Stimulated activated CD4-positive, alpha-beta T cell treated with anti-CD3 and anti-CD28 coated beads, Interleukin-1b, Interleukin-23, amount 100 ng/mL, for 1 hour (primary cell): ENCODE results near the gene PLEKHN1.

Experiments used
- DNase-seq, 2 donors: peaks; one replicate each; pipeline ENCODE4 v3.0.0-alpha.2; 2020; ENCODE audit warnings: low read depth in 2 of 2

PLEKHN1 gene

DNA sequence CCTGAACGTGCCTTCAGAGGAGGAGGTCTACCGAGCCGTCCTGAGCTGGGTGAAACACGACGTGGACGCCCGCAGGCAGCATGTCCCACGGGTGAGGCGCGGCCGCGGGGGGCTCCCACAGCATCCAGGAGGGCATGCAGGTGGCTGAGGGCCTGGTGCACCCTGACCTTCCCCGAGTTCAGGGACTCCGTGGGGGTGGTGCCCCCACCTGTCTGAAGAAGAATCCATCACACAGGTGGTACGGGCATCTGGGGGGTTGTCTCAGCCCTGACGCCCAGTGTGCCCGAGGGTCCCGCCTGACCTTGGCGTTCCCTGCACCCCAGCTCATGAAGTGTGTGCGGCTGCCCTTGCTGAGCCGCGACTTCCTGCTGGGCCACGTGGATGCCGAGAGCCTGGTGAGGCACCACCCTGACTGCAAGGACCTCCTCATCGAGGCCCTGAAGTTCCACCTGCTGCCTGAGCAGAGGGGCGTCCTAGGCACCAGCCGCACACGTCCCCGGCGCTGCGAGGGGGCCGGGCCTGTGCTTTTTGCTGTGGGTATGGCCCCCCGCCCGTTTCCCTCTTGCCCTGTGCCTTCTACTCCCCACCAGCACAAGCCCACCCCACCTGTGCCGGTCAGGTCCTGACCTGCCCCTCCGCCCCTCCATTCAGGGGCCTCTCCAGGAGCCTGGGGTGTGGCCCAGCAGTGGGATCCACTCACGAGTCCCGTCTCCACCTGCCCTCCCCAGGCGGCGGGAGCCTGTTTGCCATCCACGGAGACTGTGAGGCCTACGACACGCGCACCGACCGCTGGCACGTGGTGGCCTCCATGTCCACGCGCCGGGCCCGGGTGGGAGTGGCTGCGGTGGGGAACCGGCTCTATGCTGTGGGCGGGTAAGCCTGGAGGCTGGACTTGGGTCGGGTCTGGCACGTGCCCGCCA lies 3.6 kb upstream of the PLEKHN1 start:
- no peak for DNase-seq

DNA sequence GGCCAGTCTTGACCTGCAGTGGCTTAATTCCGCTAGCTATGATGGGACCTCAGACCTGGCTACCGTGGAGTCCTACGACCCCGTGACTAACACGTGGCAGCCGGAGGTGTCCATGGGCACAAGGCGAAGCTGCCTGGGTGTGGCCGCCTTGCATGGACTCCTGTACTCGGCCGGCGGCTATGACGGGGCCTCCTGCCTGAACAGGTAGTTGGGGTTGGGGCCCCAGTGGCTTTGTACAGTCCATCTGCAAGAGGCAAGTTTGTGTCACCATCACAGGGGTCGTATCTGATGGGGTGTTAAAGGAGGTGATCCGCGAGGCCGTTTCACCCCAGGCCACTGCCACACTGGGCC lies 3.0 kb upstream of the PLEKHN1 start:
- DNase-seq = no peak

DNA sequence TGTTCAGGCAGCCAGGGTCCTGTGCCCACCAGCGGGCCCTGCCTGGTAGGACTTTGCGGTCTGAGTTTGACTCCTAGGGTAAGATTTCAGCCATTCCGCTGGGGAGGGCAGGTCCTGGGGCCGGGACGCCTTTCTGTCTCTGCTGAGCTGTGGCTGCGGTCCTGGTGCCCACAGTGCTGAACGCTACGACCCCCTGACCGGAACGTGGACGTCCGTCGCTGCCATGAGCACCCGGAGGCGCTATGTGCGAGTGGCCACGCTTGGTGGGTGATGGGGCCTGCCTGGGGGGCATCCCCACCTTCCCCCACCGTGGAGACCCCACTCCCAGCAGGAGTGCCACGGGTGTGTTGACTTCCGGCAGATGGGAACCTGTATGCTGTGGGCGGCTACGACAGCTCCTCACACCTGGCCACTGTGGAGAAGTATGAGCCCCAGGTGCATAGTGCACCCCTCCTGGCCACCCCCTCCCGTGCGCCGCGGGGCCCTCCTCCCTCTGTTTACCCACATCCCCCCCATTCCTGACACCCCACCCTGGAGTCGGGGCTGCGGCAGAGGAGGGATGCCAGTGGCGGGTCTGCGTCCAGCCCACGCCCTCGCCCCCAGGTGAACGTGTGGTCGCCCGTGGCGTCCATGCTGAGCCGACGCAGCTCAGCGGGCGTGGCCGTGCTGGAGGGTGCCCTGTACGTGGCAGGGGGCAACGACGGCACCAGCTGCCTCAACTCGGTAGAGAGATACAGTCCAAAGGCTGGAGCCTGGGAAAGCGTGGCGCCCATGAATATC lies 2.3 kb upstream of the PLEKHN1 start:
- DNase-seq = no peak

DNA sequence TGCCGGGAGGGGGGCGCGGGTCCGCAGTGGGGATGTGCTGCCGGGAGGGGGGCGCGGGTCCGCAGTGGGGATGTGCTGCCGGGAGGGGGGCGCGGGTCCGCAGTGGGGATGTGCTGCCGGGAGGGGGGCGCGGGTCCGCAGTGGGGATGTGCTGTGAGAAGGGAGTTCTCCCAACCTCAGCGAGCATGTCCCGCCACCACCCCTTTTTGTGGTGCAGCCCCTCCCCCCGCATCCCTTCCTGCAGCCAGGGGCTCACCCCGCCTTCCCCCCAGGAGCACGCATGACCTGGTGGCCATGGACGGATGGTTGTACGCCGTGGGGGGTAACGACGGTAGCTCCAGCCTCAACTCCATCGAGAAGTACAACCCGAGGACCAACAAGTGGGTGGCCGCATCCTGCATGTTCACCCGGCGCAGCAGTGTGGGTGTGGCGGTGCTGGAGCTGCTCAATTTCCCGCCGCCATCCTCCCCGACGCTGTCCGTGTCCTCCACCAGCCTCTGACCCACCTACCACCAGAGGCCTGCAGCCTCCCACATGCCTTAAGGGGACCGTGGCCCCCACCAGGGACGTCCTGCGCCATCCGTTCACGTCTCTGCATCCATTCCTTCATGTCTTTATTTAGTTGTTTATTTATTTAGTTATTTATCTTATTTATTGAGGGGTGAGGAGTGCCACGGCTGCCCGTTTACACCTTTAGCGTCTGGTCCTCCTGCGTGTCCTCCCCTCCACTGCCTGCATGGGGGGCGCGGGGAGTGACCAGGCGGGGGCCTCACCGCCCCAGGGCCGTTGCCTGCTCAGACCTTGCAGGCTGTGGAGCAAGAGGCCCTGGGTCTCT lies 1.4 kb upstream of the PLEKHN1 start:
- no peak for DNase-seq

DNA sequence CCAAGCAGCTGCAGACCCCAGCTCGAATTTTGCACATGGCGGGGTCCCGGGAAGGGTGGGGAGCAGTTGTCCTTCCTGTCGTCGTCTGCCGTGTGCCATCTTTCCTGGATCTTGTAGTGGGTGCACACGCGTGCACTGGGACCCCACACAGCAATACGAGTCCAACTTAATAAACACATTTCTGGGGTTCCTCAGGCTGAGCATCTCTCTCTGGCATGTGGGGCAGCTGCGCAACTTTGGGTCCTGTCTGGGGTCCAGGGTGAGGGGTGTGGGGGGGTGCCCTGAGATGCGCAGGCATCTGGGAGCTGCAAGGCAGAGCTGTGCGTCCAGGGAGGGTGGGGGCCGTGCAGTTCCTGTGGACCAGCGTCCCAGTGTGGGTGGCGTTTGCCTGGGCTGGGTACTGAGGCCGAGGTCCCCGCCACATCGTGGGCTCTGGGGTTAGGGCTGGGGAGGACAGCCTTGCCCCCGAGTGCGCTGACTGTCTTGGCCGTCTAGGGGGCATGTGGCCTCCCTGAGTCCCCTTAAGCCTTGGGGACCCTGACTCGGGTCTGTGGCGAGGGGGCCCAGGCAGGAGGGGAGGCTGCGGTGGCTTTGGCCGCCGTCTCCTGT lies 652 bp upstream of the PLEKHN1 start:
- no peak for DNase-seq

DNA sequence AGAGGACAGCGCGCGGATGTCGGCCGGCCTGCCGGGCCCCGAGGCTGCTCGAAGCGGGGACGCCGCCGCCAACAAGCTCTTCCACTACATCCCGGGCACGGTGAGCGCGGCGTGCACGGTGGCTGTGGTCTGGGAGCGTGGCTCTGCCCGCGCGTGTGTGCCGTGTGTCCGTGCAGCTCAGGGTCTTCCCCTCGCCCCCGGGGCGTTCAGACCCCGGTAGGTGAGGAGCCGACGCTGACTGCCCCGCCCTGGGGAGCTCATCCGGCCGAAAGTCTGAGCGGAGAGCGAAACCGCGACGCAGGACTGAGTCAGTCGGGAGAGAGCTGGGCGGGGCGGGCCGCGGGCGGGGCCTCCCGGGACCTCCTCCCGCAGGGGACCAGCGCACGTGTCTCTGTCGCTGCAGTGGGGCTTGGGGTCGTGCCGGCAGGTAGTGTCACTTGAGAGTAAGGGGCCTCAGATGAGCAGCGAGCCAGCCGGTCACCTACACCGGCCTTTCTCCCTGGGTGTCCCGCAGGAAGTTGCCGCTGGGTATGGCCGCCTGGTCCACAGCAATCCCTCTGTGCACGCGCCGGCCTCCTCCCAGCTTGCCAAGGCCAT lies 520 bp downstream of the PLEKHN1 start:
- DNase-seq = peak; percentile 52 to 76

DNA sequence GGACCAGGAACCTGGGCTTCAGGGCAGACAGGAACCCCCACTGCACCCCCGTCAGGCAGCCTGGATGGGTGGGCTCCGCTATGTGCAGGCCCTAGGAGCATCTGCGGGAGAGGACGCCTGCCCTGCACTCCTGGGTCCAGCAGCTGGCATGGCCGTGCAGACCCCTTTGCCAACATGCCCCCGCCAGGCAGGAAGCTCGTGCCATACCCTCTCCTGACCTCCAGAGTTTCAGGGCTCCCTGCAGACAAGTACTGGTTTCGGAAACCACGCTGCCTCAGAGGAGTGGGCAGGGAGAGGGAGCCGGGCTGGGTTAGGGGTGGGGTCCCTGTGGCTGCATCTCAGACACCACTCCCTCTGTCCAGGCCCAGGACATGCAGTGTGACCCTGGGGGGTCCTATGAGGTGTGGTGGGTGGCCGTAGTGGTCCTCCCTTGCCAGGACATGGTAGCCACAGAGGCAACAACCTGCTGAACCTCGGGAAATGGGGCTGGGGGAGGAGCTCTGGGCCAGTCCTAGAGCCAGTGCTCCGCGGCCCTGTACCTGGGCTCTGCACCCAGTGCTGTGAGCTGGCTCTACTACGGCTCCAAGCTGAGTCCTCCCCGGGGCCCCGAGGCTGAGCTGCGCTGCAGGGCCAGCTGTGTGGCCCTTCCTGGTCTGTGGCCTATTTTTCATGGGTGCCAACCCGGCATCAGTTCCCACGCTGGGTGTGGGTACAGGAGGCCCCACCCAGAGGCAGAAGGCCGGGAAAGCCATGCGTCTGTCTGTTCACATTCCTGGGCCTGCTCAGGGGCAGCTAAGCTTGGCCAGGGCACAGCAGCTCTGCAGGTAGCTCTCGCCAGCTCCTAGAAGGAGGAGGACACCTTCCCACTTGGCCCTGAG lies 1.4 kb downstream of the PLEKHN1 start:
- DNase-seq = no peak

DNA sequence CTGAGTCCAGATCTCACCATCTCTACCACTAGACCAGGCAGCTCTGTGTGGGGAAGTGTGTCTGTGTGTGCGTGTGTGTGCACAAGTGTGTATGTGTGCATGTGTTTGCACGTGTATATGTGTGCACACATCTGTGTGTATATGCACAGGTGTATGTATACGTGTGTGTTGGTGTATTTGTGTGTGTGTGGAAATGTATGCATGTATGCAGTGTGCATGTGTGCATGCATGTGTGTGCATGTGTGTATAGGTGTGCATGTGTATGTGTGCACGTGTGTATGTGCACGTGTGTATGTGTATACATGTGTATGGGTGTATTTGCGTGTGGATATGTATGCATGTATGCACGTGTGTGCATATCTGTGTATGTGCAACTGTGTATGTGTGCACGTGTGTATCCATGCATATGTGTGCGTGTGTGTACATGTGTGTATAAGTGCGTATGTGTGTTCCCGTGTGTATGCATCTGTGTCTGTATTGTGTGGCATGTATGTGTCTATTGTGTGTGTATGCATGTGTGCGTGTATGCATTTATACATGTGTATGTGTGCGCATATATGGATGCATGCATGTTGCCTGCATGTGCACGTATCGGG lies 3.1 kb downstream of the PLEKHN1 start:
- DNase-seq = no peak

DNA sequence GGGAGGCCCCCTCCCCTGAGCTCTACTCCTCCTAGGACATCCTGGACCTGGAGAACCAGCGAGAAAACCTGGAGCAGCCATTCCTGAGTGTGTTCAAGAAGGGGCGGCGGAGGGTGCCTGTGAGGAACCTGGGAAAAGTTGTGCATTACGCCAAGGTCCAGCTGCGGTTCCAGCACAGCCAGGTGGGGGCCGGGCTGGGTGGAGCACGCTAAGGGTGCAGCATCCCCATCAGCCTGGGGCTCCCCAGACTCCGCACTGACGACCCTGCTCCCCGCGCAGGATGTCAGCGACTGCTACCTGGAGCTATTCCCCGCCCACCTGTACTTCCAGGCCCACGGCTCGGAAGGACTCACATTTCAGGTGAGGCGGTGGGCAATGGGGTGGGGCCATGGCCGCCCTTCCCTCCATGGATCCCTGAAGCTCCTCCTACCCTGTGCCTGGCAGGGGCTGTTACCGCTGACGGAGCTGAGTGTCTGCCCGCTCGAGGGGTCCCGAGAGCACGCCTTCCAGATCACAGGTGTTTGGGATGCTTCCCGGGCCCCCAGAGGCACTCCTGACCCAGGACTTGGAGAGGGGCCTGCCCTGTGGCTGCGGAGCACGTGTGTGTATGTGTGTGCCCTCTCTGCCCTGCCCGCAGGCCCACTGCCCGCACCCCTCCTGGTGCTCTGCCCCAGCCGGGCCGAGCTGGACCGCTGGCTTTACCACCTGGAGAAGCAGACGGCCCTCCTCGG lies 4.1 kb downstream of the PLEKHN1 start:
- no peak for DNase-seq

DNA sequence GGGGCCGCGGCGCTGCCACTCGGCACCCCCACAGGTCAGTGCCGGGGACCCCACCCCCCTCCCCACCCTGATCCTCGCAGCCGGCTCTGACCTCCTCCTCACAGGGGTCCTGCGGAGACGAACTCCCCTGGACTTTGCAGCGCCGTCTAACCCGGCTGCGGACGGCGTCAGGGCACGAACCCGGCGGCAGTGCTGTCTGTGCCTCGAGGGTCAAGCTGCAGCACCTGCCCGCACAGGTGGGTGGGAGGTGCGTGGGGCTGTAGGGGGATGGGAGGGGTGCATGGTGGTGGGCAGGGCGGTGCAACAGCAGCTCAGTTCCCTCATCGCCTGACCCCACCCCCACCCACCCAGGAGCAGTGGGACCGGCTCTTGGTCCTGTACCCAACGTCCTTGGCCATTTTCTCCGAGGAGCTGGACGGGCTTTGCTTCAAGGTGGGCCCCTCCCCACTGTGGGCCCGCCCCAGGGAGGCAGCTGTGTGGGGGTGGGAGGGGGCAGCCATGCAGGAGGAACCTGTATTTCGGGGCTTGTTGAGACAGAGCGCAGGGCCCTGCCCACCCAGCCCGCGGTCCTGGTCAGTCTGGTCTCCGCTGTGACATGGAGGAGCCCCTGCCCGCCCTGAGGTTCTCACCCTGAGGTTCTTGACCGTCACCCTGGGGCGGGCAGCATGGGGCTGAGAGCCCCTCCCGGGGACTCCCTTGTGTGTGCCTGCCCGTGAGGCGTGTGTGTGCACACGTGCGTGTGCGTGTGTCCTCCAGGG lies 4.9 kb downstream of the PLEKHN1 start:
- DNase-seq = no peak

DNA sequence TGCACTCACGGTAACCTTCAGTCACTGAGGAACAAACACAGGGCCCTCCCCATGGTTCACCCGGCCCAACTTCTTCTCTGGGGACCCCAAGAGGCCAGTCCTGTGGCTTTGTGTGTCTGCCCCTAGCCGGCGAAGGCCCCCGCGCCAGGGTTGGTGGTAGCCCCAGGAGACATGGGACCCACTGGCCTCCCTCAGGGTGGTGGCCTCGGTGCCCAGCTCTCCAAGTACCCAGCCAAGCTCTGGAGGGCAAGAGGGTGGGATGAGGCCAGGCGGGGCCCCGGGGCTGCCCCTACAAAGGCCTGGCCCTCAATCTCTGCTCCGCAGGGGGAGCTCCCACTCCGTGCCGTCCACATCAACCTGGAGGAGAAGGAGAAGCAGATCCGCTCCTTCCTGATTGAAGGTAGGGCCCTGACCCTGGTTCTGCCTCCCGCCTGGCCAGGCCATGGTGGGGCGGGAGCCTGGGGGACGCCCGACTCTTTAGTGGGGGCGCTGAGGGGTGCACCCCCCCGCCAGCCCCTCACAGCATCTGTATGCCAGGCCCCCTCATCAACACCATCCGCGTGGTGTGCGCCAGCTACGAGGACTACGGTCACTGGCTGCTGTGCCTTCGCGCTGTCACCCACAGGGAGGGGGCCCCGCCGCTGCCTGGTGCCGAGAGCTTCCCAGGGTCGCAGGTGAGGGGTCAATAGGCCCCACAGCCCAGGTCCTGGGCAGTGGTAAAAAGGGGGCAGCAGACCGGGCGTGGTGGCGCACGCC lies 5.6 kb downstream of the PLEKHN1 start:
- no peak for DNase-seq

DNA sequence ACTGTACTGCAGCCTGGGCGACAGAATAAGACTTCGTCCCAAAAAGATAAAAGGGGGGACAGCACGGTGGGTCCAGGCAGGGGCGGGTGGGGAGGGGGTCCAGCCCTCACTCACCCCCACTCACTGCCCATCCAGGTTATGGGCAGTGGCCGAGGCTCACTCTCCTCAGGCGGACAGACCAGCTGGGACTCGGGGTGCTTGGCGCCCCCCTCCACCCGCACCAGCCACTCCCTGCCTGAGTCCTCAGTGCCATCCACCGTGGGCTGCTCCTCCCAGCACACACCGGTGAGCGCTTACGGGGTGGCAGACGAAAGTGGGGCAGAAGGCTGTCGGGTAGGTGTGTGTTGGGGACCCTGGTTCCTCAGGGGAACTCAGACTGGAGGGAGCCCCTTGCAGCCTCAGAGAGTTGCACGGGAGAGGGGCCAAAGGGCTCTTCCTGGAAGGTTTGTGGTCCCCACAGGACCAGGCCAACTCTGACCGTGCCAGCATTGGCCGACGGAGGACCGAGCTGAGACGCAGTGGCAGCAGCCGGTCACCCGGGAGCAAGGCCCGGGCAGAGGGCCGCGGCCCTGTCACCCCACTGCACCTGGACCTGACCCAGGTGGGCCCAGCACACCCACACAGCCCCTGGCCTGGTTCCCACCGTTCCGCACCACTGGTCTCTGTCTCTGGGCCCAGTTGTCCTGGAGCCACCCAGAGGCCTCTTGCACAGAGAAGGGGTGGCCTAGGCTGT lies 6.6 kb downstream of the PLEKHN1 start:
- DNase-seq = no peak

DNA sequence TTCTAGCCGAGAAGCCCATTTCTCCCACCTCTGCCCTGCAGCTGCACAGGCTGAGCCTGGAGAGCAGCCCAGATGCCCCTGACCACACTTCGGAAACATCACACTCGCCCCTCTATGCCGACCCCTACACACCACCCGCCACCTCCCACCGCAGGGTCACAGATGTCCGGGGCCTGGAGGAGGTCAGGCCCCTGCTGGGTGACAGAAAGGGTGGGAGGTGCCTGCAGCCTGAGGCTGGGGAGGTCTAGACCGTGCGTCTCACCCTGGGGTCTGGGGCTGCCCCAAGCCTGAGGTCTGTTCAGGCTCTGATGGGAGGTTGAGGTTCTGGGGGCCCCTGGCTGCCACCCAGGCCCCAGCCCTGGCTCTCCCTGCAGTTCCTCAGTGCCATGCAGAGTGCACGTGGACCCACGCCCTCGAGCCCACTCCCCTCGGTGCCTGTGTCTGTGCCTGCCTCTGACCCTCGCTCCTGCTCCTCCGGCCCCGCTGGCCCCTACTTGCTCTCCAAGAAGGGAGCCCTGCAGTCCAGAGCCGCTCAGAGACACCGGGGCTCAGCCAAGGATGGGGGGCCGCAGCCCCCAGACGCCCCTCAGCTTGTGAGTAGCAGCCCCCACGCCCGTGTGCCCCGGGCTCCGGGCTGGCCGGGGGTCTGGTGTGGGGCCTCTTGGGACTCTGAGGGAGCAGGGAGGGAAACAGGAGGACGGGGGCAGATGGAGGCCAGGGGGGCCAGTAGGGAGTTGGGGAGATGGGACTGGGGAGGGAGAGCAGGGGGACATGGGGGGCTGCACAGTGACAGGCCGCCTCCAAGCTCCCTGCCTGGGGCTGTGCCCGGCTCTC lies 7.4 kb downstream of the PLEKHN1 start:
- no peak for DNase-seq

DNA sequence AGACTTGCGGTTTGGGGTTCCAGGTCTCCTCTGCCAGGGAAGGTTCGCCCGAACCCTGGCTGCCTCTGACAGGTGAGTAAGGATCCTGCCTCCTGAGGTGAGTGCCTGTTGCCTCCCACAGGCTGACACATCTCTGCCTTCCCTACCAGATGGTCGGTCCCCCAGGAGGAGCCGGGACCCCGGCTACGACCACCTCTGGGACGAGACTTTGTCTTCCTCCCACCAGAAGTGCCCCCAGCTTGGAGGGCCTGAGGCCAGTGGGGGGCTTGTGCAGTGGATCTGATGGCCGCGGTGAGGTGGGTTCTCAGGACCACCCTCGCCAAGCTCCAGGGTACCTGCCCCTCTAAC lies 8.0 kb downstream of the PLEKHN1 start:
- no peak for DNase-seq

DNA sequence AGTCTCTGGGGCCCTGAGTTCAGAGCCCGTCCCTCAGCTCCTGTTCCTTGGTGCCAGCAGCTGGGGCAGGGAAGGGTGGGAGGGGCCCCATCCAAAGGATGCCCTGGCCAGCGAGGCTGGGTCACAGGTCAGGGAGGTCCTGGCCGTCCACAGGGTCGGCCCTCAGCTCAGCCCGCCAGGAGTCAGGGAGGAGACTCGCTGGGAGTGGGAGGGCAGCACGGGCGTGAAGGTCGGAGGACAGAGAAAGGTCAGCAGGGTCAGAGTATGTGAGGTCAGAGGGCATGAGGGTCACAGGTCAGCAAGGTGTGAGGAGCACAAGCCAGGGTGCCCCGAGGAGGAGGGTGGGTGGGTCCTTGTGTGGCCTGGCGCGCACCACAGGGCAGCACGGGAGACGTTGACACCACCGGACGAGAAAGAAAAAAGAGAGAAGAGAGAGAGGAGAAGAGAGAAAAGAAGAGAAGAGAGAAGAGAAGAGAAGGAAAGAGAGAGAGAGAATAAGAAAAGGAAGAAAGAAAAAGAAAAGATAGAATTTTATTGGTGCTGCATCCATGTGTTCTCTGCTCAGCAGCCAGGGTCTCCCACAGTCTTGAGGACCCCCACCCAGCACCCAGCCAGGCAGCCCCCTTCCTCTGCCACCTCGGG lies 8.5 kb downstream of the PLEKHN1 start:
- DNase-seq = no peak

DNA sequence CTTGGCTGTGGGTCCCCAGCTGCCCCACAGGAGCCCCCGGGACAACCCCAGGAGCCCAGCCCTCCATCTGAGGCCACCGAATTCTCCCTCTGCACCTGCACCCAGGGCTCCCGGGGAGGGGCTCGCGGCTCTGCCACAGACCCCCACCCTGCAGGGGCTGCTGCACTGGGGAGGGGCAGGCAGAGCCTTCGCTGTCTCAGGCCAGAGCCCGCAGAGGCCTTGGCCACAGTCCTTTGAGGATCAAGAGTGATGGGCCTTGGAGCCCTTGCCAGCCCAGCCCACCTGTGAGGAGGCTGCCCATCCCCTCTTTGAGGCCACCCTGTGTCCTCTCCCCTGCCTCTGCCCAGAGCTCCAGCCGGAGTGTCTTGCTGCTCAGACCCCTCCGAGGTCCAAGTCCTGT lies 9.1 kb downstream of the PLEKHN1 start:
- no peak for DNase-seq
